Left cardiac atrium (tissue), 4 donors: ENCODE data around the gene GALNT9. TPM values are rescaled to one million over a fixed set of nuclear protein-coding genes. Genes with fewer than 3 reads are reported as not detected.

ENCODE experiments used
- ATAC-seq, 2 donors: fragments of 200-7000 bp; cut with Tn5 transposase; one replicate each; pipeline ENCODE4 v1.9.1; 2020; ENCODE audit warnings: mild to moderate bottlenecking in 2 of 2, moderate library complexity in 2 of 2
- DNase-seq: peaks from one replicate; pipeline ENCODE4 v3.0.0-alpha.2; 2020
- intact Hi-C, 2 donors: fragments of 100-400 bp; cut with DNase I; formaldehyde crosslinking; loops; one replicate each; pipeline versions ENCODE4 v1.14.1 to v1.15.1; 2022 to 2023
- total RNA-seq, 2 donors: library from RNA; stranded (reverse); fragmentation: NEBNext Ultra II Directional; extraction: Animal tissue kit (Norgen Biotek cat#: 25700); gene quantifications; one replicate each; pipeline ENCODE4 v1.2.1, GENCODE V29; 2021
- donor health status: DM: no; HTN: yes; CAD: no.
- donor health status: DM: no; HTN: yes; CAD: no; lungs with severe emphysema.
- donor health status: DM: yes; HTN: yes; CAD: no.
- donor health status: Dilated cardiomyopathy.

Gene GALNT9
- total RNA-seq, 2 donors from 2014 or later: 2.6 to 2.7 TPM

GRCh38 chr12:132163041-132163910, 166.1 kb downstream of the GALNT9 start:
- ATAC-seq: peak in 1 of 2 donors; percentile 9

GRCh38 chr12:132162508-132163031, 166.8 kb downstream of the GALNT9 start:
- DNase-seq (peak; percentile 34), ATAC-seq (peak; percentile 31 to 60)
- intact Hi-C loops: no loop called here

More at GRCh38 chr12:132163041-132163910, 166.1 kb downstream of the GALNT9 start:
- peak; percentile 17 for DNase-seq
- intact Hi-C loops: no loop called here

GRCh38 chr12:132161796-132162507, 167.4 kb downstream of the GALNT9 start:
- ATAC-seq (no peak), DNase-seq (peak; percentile 10)
- intact Hi-C loops: no loop called here

GRCh38 chr12:132161036-132161781, 168.2 kb downstream of the GALNT9 start:
- intact Hi-C loops: no loop called here
- DNase-seq (peak; percentile 20), ATAC-seq (no peak)

GRCh38 chr12:132160601-132161035, 168.8 kb downstream of the GALNT9 start:
- intact Hi-C loops: no loop called here
- ATAC-seq (no peak), DNase-seq (peak; percentile 14)

- intact Hi-C loops: no loop called here
- ATAC-seq (peak in 1 of 2 donors; percentile 24), DNase-seq (peak; percentile 27)
Measured at GRCh38 chr12:132160016-132160415, 169.4 kb downstream of the GALNT9 start.

- ATAC-seq (no peak), DNase-seq (peak; percentile 11)
- intact Hi-C loops: loop anchor here (10.0 kb wide), 3 partner anchors 55 to 255 kb away; no protein-coding TSS in a partner anchor
Measured at GRCh38 chr12:132159555-132160003, 169.8 kb downstream of the GALNT9 start.

- ATAC-seq: no peak
- intact Hi-C loops: loop anchor here (10.0 kb wide), 3 partner anchors 56 to 256 kb away; no protein-coding TSS in a partner anchor
- DNase-seq: peak; percentile 16
Measured at GRCh38 chr12:132158677-132159554, 170.5 kb downstream of the GALNT9 start.

- intact Hi-C loops: loop anchor here (10.0 kb wide), 3 partner anchors 57 to 257 kb away; no protein-coding TSS in a partner anchor
- ATAC-seq (no peak), DNase-seq (no peak)
Measured at GRCh38 chr12:132157733-132158409, 171.5 kb downstream of the GALNT9 start.

GRCh38 chr12:132156573-132157325, 172.6 kb downstream of the GALNT9 start:
- no peak for ATAC-seq
- no peak for DNase-seq
- intact Hi-C loops: loop anchor here (10.0 kb wide), 3 partner anchors 58 to 258 kb away; no protein-coding TSS in a partner anchor

GRCh38 chr12:132155771-132156572, 173.4 kb downstream of the GALNT9 start:
- intact Hi-C loops: loop anchor here (10.0 kb wide), 3 partner anchors 59 to 259 kb away; no protein-coding TSS in a partner anchor
- DNase-seq: no peak
- no peak for ATAC-seq

- ATAC-seq (no peak), DNase-seq (peak; percentile 17)
- intact Hi-C loops: loop anchor here (10.0 kb wide), 3 partner anchors 60 to 260 kb away; no protein-coding TSS in a partner anchor
Measured at GRCh38 chr12:132154941-132155770, 174.2 kb downstream of the GALNT9 start.

GRCh38 chr12:132154341-132154761, 175.0 kb downstream of the GALNT9 start:
- DNase-seq (peak; percentile 17), ATAC-seq (no peak)
- intact Hi-C loops: loop anchor here (10.0 kb wide), 3 partner anchors 60 to 260 kb away; no protein-coding TSS in a partner anchor

- intact Hi-C loops: loop anchor here (10.0 kb wide), 3 partner anchors 61 to 261 kb away; no protein-coding TSS in a partner anchor
- ATAC-seq: peak; percentile 91 to 94
Measured at GRCh38 chr12:132153501-132154340, 175.7 kb downstream of the GALNT9 start.

More at GRCh38 chr12:132153501-132154340, 175.7 kb downstream of the GALNT9 start:
- DNase-seq: peak; percentile 72
